Measurements from ENCODE around the gene BFSP2.

- TF ChIP-seq CTCF (conservative IDR thresholded peaks at IDR 0.05; ENCODE audit: low read depth, low read length), result no peak
- TF ChIP-seq RAD21 (IDR thresholded peaks at IDR 0.05; ENCODE audit: low read length), result no peak
- TF ChIP-seq POLR2A (IDR thresholded peaks at IDR 0.05; ENCODE audit: low read depth, low read length), result no peak
Observed at GRCh38 chr3:133383175-133383574, 16.7 kb upstream of the BFSP2 start.
